Stimulated activated CD8-positive, alpha-beta memory T cell treated with anti-CD3 and anti-CD28 coated beads, Interleukin-4, amount 100 ng/mL, for 4 hours (primary cell): ENCODE results near the gene CTSH.
"Not testable (repeated sequence)": the region's sequence is repeated elsewhere in the genome, so short reads cannot be mapped to it uniquely, and the experiment has no call there.

Experiments
- DNase-seq, 2 donors: peaks; one replicate each; pipeline ENCODE4 v3.0.0-alpha.2; 2020; ENCODE audit warnings: low read depth in 2 of 2, low spot score in 1 of 2

The CTSH gene

DNA sequence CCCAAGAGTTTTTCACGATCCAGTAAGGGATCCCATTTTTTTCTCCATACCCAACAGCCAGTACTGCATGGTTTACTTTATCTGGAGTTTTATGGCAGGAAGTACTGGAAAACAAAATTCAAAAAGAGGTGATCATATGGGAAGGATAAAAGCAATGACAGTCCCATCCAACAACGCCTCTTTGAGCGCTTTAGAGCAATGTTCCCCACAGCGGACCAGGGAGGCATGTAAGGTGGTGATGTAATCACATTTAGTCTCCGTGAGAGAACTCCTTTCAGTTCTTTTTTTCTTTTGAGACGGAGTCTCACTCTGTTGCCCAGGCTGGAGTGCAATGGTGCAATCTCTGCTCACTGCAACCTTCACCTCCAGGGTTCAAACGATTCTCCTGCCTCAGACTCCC is 21.8 kb downstream of the CTSH start:
- DNase-seq = no peak

DNA sequence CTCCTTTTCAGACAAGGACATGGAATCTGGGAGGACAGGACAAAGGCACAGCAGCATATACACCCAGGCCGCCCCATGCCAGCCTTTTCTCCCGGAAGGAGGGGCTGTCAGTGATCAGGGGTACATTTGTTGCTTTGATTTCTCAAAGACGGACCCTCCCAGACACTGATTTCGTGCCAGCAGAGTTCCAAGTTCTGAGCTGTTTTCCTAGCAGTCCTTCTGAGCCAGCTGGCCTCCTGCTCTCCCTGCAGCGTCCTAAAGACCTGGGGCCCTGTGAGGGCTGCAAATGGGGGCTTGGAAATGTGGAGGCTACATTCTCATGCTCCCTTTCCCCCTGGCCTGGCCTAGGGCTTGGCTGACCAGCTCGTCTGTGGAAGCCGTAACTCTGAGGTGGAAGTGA is 22.3 kb downstream of the CTSH start:
- no peak for DNase-seq

DNA sequence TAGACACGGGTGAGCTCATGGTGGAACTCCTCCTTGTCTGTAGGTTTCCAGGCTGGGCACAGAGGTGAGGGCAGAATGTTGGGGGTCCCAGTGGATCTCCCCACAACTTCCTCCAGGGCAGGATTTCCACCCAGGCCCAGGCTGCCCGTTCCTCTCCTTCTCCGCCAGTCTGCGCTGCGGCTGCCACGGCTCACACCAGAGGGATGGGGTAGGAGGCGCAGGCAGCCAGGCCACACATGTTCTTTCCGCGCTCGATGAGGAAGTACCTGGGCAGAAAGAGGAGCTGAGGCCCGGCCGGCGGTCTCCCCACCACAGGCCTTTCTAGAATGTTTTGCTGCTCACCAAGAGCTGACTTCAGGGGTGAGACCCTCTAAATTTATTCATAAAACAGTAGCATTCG is 22.9 kb downstream of the CTSH start:
- DNase-seq = no peak

- DNase-seq = no peak
Observed at GRCh38 chr15:78921517-78921916, 23.3 kb downstream of the CTSH start.

DNA sequence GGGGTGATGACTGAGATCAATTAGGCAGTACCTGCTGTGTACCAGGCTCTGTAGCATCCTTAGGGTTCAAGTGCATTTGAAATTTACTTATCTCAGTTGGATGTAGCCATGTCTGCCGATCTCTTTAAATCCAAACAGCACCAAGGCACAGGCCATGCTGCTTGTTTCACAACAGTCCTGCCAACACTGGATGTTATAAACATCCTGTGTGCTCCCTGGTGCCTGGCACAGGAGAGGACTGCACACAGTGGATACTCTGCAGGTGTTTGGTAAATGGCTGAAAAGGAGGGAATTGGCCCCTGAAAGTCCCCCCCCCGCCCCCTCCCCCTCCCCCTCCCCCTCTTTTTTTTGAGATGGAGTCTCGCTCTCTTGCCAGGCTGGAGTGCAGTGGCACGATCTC is 27.0 kb downstream of the CTSH start:
- no peak for DNase-seq

- DNase-seq = no peak
Observed at GRCh38 chr15:78916088-78916487, 28.8 kb downstream of the CTSH start.

DNA sequence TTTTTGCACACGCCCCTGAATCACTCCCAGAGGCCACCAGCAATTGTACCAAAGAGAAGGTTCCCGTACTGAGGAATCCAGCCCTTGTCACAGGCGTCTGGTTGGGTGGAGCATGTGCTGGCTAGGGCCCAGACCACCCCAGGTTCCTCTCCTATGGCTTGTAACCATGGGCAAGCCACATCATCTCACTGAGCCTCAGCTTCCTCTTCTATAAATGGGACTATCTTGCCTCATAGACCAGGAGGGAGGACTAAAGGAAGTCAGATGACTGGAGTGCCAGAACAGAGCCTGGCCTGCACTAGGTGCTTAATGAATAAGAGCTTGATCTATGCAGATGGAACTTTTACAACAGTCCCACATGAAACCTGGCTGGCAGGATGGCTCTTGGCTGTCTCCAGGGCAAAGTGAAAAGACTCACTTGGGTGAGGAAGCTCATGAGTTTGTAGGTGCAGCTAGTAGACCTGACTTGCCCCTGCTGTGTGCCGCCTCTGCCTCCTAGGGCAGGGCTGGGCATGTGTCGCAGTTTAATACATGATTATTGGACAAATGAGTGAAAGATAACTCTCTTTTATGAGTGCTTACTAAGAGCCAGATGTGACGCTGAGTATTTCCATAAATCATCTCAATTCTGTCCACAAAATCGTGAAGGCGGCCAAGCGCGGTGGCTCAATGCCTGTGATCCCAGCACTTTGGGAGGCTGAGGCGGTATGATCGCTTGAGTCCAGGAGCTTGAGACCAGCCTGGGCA is 29.3 kb downstream of the CTSH start:
- DNase-seq = no peak

DNA sequence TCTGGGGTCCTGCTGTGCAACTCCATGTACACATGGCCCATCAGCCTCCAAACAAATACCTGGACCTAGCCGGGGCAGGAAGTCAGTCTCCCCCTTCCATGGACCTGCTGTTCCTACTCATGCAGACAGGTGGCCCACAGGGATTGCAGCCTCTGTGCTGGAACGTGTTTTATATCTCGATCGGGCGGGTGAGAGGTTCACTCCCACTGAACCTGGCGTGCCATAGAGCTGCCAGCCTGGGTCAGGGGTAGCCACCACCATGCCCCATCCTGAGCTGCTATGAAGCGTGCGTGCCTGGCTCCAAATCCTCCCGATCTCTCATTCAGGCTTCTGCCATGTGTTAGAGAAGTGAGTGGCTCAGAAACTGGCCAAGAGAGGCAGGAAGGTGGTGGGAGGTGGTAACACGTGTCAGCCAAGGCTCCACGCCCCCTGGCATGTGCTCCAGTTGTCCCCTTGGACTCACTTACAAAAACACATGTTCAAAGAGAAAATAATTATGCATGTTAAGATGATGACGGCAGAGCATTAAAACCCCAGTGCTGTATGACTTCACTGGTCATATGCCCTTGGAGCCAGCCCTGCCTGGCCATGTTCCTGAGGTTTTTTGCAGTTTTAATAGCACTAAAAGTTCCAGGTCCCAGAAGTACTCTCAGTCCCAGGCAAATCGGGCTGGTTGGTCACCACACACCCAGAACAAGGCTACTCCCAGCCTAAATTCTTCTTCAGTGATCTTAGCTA is 30.6 kb downstream of the CTSH start:
- DNase-seq = no peak

GRCh38 chr15:78913012-78913411 is 31.8 kb downstream of the CTSH start:
- no peak for DNase-seq

- DNase-seq = no peak
Observed at GRCh38 chr15:78912316-78912715, 32.5 kb downstream of the CTSH start.

DNA sequence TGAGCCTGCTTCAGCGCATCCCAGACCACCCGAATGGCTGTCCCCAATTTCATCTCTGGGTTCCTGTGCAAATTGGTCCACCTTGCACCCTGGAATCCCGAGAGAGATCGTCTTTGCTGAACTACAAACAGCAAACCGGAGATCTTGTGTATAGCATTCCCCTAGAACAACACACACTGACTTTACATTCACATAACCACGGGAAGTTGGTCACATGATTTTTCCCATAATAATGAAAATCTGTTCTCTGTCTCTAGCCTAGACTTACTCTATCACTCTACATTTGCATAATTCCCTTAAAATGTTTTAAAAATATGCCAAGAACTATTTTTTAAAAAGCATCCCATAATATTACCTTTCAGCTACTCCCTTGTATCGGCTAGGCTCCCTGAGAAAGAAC is 34.6 kb downstream of the CTSH start:
- DNase-seq = no peak

DNA sequence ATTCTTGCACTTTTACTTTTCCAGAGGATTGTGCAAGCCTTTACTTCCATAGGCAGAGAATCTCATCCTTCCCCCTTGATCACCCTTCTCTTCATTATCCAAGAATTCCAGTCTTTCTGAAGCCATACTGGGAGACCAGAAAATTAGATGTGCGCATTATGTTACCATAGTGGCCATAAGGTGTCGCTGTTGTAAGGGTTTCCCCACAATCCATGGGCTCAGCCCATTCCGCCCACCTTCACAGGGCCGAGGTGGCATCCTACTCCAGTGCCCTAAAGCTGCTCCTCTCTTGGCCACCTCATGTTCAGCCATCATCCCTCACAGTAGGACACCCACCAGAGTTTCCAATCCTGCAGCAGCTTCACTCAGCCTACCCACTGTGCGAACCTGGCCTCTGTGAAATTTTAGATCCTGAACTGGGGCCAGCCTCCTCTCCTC is 35.0 kb downstream of the CTSH start:
- DNase-seq = no peak

DNA sequence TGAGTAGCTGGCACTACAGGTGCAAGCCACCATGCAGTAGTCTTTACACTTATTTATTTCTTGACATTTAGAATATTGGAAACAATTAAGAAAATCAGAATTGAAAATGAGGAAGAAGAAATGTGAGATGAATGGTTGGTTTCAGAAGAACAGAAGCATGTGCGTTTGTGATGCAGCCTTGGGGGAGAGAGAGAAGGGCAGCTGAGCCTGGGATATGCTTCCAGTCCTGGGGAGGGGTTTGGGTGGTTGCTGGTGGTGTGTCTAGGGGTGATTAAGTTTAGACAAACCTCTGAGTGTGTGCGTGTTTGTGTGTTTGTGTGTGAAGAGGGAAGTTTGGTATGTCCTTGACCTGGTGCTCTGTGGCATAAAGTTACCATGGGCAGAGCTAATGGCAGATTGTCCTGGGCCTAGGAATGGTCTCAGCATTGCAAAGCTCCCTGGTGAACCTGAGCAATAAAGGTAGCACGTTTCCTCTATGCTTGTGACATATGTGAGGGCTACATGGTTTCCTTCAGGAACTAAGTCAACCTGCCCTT is 35.6 kb downstream of the CTSH start:
- no peak for DNase-seq

DNA sequence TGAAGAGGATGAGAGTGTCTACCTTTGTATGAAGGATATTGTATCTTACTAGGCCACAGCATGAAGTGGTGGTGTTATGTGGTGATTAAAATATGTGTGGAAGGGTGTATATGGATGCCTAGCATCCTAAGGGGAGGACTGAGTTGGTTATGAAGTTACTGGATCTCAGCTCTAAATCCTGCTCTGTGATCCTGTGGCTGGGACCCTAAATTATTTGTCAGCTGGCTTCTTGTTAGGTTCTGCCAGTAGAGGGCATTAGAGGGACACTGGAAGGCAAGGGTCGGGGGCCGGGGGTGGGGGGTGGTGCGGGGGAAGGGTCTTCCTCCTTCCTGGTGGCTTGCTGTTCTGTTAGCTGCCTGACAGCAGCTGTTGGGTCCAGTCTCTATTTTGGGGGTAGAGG is 37.3 kb downstream of the CTSH start:
- DNase-seq = no peak

DNA sequence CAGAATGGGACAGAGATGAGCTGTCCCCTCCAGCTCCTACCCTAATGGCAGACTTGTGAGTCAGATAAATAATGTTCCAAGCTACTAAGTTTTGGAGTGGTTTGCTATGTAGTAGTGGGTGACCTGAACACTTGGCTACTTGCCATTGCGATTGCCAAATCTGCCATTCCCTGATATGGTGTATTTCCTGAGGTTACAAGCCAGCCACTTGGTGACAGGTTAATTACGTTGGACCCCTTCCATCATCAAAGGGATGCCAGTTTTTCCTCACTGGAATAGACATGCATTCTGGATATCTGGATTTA is 38.6 kb downstream of the CTSH start:
- no peak for DNase-seq

GRCh38 chr15:78904599-78905358 is 40.1 kb downstream of the CTSH start:
- no peak for DNase-seq

DNA sequence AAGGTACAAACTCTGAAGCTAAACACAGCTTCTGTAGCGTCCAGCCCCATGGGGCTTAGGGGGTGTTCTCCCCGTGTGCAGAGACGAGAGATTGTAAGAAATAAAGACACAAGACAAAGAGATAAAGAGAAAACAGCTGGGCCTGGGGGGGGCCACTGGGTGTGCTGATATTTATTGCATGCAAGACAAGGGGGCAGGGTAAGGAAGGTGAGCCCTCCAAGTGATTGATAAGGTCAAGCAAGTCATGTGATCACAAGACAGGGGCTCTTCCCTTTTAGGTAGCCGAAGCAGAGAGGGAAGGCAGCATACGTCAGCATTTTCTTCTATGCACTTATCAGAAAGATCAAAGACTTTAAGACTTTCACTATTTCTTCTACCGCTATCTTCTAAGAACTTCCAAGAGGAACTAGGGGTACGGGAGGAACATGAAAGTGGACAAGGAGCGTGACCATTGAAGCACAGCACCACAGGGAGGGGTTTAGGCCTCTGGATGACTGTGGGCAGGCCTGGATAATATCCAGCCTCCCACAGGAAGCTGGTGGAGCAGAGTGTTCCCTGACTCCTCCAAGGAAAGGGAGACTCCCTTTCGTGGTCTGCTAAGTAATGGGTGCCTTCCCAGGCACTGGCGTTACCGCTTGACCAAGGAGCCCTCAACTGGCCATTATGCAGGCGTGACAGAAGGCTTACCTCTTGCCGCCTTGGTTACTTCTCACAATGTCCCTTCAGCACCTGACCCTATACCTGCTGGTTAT is 42.4 kb downstream of the CTSH start:
- not testable (repeated sequence) for DNase-seq

- not testable (repeated sequence) for DNase-seq
Observed at GRCh38 chr15:78900819-78901533, 43.9 kb downstream of the CTSH start.

GRCh38 chr15:78898540-78898939 is 46.3 kb downstream of the CTSH start:
- DNase-seq = no peak

DNA sequence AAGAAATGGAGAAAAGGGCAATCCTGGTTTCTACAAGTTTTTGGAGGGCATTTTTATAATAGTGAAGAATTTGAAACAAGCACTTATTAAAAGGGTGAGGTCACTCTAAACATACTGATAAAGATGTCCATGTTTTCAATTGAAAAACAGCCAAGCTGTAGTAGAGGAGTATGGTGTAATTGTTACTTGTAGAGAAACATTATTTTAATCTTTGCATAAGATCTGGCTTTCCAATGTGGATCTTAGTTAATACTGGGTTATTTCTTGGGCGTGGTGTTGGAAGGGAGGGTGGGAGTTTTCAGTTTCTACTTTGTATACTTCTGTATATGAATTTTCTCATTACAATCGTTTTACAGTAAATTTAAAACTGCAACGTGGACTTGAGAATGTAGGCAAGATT is 49.4 kb downstream of the CTSH start:
- no peak for DNase-seq

DNA sequence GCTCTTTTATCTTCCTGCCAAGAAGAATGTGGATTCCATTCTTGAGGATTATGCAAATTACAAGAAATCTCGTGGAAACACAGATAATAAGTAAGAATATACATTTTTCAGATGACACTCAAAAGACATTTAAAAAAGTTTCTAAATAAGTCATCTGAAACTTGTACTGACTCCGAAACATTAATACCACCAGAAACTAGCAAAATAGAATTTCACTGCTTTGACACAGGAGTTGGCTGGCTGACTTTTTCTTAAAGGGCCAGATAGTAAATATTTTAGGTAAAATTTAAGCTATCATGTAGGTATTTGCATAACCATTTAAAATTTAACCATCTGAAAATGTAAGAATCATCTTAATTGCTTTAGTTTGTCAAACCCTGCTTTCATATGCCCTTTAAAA is 51.3 kb downstream of the CTSH start:
- DNase-seq = no peak
